Nephron (organoid): ENCODE measurements around the gene FNTB.

Experiments
- H3K27ac Mint-ChIP-seq, 3 experiments: 2 replicates each; pipeline ENCODE4 v1.8.0; 2020; ENCODE audit warnings: mixed read lengths in 3 of 3, mild to moderate bottlenecking in 2 of 3, moderate library complexity in 1 of 3
- H3K27me3 Mint-ChIP-seq: 2 replicates; pipeline ENCODE4 v1.8.0; 2021; ENCODE audit warnings: low read depth, mild to moderate bottlenecking, moderate library complexity, mixed read lengths
- H3K36me3 Mint-ChIP-seq: 2 replicates; pipeline ENCODE4 v1.8.0; 2020; ENCODE audit warnings: low read depth, mixed read lengths
- H3K4me1 Mint-ChIP-seq: 2 replicates; pipeline ENCODE4 v1.8.0; 2020; ENCODE audit warnings: mixed read lengths
- H3K4me3 Mint-ChIP-seq, 3 experiments: 2 replicates each; pipeline ENCODE4 v1.8.0; 2020; ENCODE audit warnings: mild to moderate bottlenecking in 3 of 3, mixed read lengths in 3 of 3, moderate library complexity in 2 of 3
- H3K9me3 Mint-ChIP-seq: 2 replicates; pipeline ENCODE4 v1.8.0; 2020; ENCODE audit warnings: mixed read lengths
- TF ChIP-seq, protein P1 (sequence below), 3 experiments: fragments of 200-600 bp; sonication (generic); IDR thresholded peaks; one replicate each; pipeline ENCODE4 v1.5.0; 2021; ENCODE audit warnings: antibody characterized with exemption in 3 of 3; ENCODE audit not compliant: unreplicated experiment in 3 of 3

Gene FNTB, protein sequence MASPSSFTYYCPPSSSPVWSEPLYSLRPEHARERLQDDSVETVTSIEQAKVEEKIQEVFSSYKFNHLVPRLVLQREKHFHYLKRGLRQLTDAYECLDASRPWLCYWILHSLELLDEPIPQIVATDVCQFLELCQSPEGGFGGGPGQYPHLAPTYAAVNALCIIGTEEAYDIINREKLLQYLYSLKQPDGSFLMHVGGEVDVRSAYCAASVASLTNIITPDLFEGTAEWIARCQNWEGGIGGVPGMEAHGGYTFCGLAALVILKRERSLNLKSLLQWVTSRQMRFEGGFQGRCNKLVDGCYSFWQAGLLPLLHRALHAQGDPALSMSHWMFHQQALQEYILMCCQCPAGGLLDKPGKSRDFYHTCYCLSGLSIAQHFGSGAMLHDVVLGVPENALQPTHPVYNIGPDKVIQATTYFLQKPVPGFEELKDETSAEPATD

DNA sequence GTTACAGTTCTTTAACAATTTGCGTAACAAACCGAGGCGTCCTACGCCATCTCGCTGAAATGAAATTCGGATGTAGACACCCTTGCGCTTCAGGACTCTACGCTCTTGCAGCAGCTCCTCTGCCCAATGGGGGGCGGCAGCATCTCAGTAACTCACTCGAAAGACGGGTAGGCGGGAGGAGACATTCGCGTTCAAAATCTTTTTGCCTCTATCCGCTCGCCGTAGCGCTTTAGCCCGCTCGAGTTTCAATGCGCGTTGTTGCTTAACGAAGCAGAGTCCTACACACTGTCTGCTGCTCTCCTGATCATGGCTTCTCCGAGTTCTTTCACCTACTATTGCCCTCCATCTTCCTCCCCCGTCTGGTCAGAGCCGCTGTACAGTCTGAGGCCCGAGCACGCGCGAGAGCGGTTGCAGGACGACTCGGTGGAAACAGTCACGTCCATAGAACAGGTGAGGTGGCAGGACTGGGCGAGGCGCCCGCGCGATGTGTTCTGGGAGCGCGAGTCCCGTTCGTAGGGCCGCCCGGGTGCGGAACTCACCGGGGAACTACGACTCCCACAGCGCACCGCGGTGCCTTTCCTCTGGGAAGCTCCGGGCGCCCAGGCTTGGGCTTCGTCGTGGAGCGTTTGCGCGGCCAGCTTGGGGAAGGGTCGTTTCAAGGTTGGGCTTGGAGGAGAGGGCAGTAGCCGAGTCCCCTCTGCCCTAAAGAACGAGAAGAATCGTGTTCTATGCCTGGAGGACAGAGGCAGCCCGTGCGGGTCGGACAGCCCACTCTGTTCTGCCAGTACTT lies at the start of gene FNTB:
TSS of gene FNTB (plus strand) at position 248 of the 790 bp plus-strand sequence. CDS start at position 307, 59 bp downstream.
- Mint-ChIP-seq H3K27me3 (peaks cover 25% of the 10 kb centered on the region), H3K27ac (peak within 1 kb of the TSS; percentile 89 to 96 (median 96)), H3K4me3 (peak within 1 kb of the TSS; percentile 93 to 96 (median 95)), H3K36me3 (no peaks in the 10 kb centered on the region), H3K4me1 (peaks cover 15% of the 10 kb centered on the region), H3K9me3 (no peaks in the 10 kb centered on the region)
- TF ChIP-seq, protein P1, sequence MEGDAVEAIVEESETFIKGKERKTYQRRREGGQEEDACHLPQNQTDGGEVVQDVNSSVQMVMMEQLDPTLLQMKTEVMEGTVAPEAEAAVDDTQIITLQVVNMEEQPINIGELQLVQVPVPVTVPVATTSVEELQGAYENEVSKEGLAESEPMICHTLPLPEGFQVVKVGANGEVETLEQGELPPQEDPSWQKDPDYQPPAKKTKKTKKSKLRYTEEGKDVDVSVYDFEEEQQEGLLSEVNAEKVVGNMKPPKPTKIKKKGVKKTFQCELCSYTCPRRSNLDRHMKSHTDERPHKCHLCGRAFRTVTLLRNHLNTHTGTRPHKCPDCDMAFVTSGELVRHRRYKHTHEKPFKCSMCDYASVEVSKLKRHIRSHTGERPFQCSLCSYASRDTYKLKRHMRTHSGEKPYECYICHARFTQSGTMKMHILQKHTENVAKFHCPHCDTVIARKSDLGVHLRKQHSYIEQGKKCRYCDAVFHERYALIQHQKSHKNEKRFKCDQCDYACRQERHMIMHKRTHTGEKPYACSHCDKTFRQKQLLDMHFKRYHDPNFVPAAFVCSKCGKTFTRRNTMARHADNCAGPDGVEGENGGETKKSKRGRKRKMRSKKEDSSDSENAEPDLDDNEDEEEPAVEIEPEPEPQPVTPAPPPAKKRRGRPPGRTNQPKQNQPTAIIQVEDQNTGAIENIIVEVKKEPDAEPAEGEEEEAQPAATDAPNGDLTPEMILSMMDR (IDR thresholded peaks at IDR 0.05; ENCODE audit: unreplicated experiment in 3 of 3), result peak; percentile 66 to 81 (median 66)

DNA sequence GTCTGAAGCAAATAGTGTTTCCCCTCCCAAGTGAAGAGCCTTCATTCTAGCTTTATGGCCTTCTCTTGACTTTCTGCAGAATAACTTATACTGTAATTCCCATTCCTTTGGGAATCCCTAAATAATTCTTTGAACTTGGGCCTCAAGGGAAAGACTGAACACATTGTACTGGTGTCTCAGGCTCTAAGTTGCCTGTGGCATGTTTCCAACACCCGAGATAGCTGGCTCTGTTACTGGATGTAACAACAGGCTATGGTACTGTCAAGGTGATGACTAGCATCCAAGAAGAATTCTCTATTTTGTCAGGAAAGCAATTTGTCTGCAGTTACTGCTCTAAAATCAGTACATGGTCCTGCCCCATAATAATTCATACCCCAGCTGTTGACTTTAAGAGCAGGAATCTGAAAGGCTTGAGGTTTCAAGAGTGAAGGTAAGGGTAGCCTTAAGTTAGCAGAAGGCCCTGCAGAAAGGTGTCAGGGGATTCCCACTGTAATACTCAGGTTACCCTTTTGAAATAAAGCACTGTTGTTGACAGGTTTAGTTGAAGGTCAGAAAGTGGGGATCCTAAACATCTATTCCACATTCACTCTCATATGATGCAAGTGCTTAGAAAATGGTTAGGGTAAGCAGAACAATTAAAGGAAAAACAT lies 49.4 kb upstream of the FNTB start:
- Mint-ChIP-seq H3K27me3 (no peaks in the 10 kb centered on the region), H3K36me3 (peaks cover 26% of the 10 kb centered on the region), H3K4me3 (no peak overlapping the region), H3K9me3 (no peaks in the 10 kb centered on the region), H3K4me1 (peaks cover 57% of the 10 kb centered on the region), H3K27ac (peak overlapping the region; percentile 54 to 80 (median 75))
- TF ChIP-seq, protein P1 (IDR thresholded peaks at IDR 0.05; ENCODE audit: unreplicated experiment in 3 of 3), result no peak

DNA sequence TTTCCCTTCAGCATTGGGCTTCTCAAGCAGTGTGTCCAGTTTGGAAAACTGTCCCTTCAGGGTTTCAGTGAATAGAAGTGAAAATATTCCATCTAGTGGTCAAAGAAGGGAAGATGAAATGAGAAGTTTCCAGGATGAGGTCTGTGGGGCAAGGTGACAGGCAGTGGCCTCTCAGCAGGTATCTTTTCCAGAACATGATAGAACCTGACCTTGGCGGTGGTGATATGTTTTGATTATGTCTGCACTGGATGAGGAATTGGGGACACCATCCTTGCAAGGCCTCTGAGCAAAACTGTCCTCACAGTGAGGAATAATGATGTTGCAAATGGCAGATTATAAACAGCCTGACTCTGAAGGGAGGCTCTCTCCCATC lies 48.9 kb upstream of the FNTB start:
- peak overlapping the region; percentile 54 to 80 (median 75) for H3K27ac Mint-ChIP-seq
- TF ChIP-seq, protein P1 (IDR thresholded peaks at IDR 0.05; ENCODE audit: unreplicated experiment in 3 of 3), result peak; percentile 19 to 44 (median 33)
- H3K36me3 Mint-ChIP-seq, result peaks cover 28% of the 10 kb centered on the region
- no peak overlapping the region for H3K4me3 Mint-ChIP-seq
- no peaks in the 10 kb centered on the region for H3K27me3 Mint-ChIP-seq
- H3K9me3 Mint-ChIP-seq, result no peaks in the 10 kb centered on the region
- peaks cover 55% of the 10 kb centered on the region for H3K4me1 Mint-ChIP-seq

DNA sequence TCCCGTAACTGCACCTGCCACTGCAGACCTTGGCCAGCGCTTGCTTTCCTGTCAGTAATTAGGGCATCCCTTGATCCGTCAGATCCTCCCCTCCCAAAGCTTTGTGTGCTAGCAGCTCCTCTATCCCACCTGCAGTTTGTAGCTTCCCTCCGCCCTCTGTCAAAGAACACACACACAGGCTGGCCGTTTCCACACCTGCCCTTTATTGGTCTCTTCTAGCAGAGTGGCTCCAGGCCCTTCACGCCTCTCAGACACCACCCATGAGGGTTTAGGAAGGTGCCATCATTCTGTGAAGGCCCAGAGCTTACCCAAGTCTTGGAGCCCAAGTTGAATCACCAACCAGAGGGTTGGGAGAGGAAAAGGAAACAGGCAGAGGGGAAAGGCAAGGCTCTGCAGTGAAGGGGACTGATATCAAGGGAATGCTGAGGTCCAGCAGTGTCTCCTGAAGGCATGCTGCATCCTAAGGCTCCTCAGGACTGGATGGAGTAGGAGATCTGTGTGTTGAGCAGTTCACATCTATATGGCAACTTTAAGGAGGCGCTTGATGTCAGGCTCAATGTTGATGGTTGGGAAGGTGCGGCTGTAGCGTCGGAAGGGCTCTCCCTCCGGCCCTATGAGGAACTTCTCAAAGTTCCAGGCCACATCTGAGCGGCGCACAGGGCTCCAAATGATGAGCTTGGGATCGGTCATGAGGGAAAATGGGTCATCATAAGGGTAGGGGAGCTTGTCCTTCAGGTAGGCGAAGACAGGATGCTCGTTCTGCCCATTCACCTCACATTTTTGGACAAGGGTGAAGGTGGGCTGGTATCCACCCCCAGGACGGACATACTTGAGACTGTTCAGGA lies 47.5 kb upstream of the FNTB start:
- TF ChIP-seq, protein P1 (IDR thresholded peaks at IDR 0.05; ENCODE audit: unreplicated experiment in 3 of 3), result no peak
- Mint-ChIP-seq H3K4me3 (no peak overlapping the region), H3K4me1 (peaks cover 49% of the 10 kb centered on the region), H3K27ac (peak overlapping the region; percentile 54 to 58 (median 58)), H3K9me3 (no peaks in the 10 kb centered on the region), H3K36me3 (peaks cover 36% of the 10 kb centered on the region), H3K27me3 (no peaks in the 10 kb centered on the region)

DNA sequence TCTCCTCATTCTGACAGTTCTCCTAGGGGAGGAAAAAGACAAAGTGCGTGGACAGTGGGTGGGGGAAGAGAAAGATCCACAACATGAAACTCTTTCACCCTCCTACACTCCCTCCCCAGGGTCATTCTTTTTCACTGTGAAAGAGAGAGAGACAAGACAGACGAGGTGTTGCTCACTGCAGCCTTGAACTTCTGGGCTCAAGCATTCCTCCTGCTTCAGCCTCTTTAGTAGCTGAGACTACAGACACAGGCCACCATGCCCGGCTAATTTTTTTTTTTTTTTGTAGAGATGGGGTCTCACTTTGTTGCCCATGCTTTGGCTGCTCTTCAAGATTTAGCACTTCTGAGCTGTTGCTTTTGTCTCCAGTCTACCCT lies 46.9 kb upstream of the FNTB start:
- Mint-ChIP-seq H3K36me3 (peaks cover 33% of the 10 kb centered on the region), H3K4me3 (no peak overlapping the region), H3K4me1 (peaks cover 43% of the 10 kb centered on the region), H3K27ac (no peak overlapping the region), H3K9me3 (no peaks in the 10 kb centered on the region), H3K27me3 (no peaks in the 10 kb centered on the region)
- TF ChIP-seq, protein P1 (IDR thresholded peaks at IDR 0.05; ENCODE audit: unreplicated experiment in 3 of 3), result no peak
